ENCODE measurements around the gene CCDC185. TPM values are rescaled to one million over a fixed set of nuclear protein-coding genes. Genes with fewer than 3 reads are reported as not detected.

Gene CCDC185
- total RNA-seq, 6 experiments from 2014 or later = not detected

- no peak for DNase-seq
- H3K4me1 Mint-ChIP-seq (ENCODE audit: low read depth) = no peaks in the 10 kb centered on the region
- no peak for TF ChIP-seq CTCF (IDR thresholded peaks at IDR 0.05)
- H3K27me3 Mint-ChIP-seq (ENCODE audit: insufficient read depth) = peaks cover 23% of the 10 kb centered on the region
- H3K36me3 Mint-ChIP-seq (ENCODE audit: low read depth) = 0 out of 2 replicates have a peak, but pooled peaks cover 4% of the 10 kb centered on the region
- H3K27ac Mint-ChIP-seq = no peak overlapping the region
- peaks cover 7% of the 10 kb centered on the region for H3K9me3 Mint-ChIP-seq
- no peak overlapping the region for H3K4me3 Mint-ChIP-seq
These were observed 19.1 kb upstream of the CCDC185 start for GRCh38 chr1:223374064-223374610.

- no peak for TF ChIP-seq CTCF (IDR thresholded peaks at IDR 0.05)
- no peaks in the 10 kb centered on the region for H3K4me1 Mint-ChIP-seq (ENCODE audit: low read depth)
- no peak overlapping the region for H3K27ac Mint-ChIP-seq
- DNase-seq = no peak
- H3K9me3 Mint-ChIP-seq = peaks cover 6% of the 10 kb centered on the region
- H3K27me3 Mint-ChIP-seq (ENCODE audit: insufficient read depth) = peaks cover 26% of the 10 kb centered on the region
- no peak overlapping the region for H3K4me3 Mint-ChIP-seq
- H3K36me3 Mint-ChIP-seq (ENCODE audit: low read depth) = 0 out of 2 replicates have a peak, but pooled peaks cover 4% of the 10 kb centered on the region
These were observed 14.5 kb upstream of the CCDC185 start for GRCh38 chr1:223378754-223379153.

GRCh38 chr1:223386013-223386412 lies 7.2 kb upstream of the CCDC185 start:
- Mint-ChIP-seq H3K4me3 (no peak overlapping the region), H3K27me3 (ENCODE audit: insufficient read depth) (peaks cover 41% of the 10 kb centered on the region), H3K4me1 (ENCODE audit: low read depth) (no peaks in the 10 kb centered on the region), H3K9me3 (no peaks in the 10 kb centered on the region), H3K27ac (no peak overlapping the region), H3K36me3 (ENCODE audit: low read depth) (no peaks in the 10 kb centered on the region)
- TF ChIP-seq CTCF (IDR thresholded peaks at IDR 0.05) = no peak
- no peak for DNase-seq

GRCh38 chr1:223390618-223391017 lies 2.6 kb upstream of the CCDC185 start:
- Mint-ChIP-seq H3K9me3 (0 out of 2 replicates have a peak, but pooled peaks cover 4% of the 10 kb centered on the region), H3K27me3 (ENCODE audit: insufficient read depth) (peaks cover 51% of the 10 kb centered on the region), H3K4me1 (ENCODE audit: low read depth) (no peaks in the 10 kb centered on the region), H3K27ac (no peak overlapping the region), H3K4me3 (no peak overlapping the region), H3K36me3 (ENCODE audit: low read depth) (no peaks in the 10 kb centered on the region; the same call in 1 of the 2 replicates)
- no peak for TF ChIP-seq CTCF (IDR thresholded peaks at IDR 0.05)
- DNase-seq = no peak

GRCh38 chr1:223394242-223394641 lies 1.0 kb downstream of the CCDC185 start:
- Mint-ChIP-seq H3K36me3 (ENCODE audit: low read depth) (no peaks in the 10 kb centered on the region; the same call in 1 of the 2 replicates), H3K27me3 (ENCODE audit: insufficient read depth) (peaks cover 42% of the 10 kb centered on the region), H3K4me3 (no peak overlapping the region), H3K4me1 (ENCODE audit: low read depth) (no peaks in the 10 kb centered on the region), H3K9me3 (0 out of 2 replicates have a peak, but pooled peaks cover 4% of the 10 kb centered on the region), H3K27ac (no peak overlapping the region)
- no peak for DNase-seq
- TF ChIP-seq CTCF (IDR thresholded peaks at IDR 0.05) = no peak
